ENCODE data around the gene RAB11FIP3. TPM values are rescaled to one million over a fixed set of nuclear protein-coding genes. Genes with fewer than 3 reads are reported as not detected.

RAB11FIP3 gene
- total and polyA plus RNA-seq, 9 of the 15 experiments (the other 6 are each of a cell fraction or from before 2014, with no cell fraction given): 0.46 to 13.1 (median 4.3) TPM

GRCh38 chr16:565419-566330, 140.2 kb downstream of the RAB11FIP3 start (continued):
- TF ChIP-seq ZNF592 (IDR thresholded peaks at IDR 0.05): peak; percentile 34; the same call in 1 of the 2 replicates
- no peak for TF ChIP-seq SNIP1 (IDR thresholded peaks at IDR 0.05; ENCODE audit: low read depth)
- TF ChIP-seq ADNP (tag; IDR thresholded peaks at IDR 0.05): no peak
- no peak for TF ChIP-seq SOX6 (IDR thresholded peaks at IDR 0.05)
- TF ChIP-seq, protein P1, sequence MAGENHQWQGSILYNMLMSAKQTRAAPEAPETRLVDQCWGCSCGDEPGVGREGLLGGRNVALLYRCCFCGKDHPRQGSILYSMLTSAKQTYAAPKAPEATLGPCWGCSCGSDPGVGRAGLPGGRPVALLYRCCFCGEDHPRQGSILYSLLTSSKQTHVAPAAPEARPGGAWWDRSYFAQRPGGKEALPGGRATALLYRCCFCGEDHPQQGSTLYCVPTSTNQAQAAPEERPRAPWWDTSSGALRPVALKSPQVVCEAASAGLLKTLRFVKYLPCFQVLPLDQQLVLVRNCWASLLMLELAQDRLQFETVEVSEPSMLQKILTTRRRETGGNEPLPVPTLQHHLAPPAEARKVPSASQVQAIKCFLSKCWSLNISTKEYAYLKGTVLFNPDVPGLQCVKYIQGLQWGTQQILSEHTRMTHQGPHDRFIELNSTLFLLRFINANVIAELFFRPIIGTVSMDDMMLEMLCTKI (IDR thresholded peaks at IDR 0.05; ENCODE audit: partially characterized antibody): no peak
- no peak for TF ChIP-seq KAT7 (CRISPR knock-in tag; IDR thresholded peaks at IDR 0.05; ENCODE audit: borderline replicate concordance)
- no peak for TF ChIP-seq HDAC3 (IDR thresholded peaks at IDR 0.05; ENCODE audit: borderline replicate concordance, partially characterized antibody)
- no peak for TF ChIP-seq YBX1 (IDR thresholded peaks at IDR 0.05)
- TF ChIP-seq ZNF282 (CRISPR knock-in tag; IDR thresholded peaks at IDR 0.05): no peak
- TF ChIP-seq ZNF407 (IDR thresholded peaks at IDR 0.05; ENCODE audit: low read depth): no peak
- TF ChIP-seq HDAC6 (IDR thresholded peaks at IDR 0.05; ENCODE audit: low read depth, low read length): no peak
- TF ChIP-seq SMC3 (conservative IDR thresholded peaks at IDR 0.05; ENCODE audit: insufficient read depth, low read depth, low read length): no peak

Data from K562 (cell line).